EL (cell line): Measurements from ENCODE around the gene GPS1.

ENCODE experiments used
- DNase-seq: peaks from one replicate; pipeline ENCODE4 v3.0.0-alpha.2; 2016

GPS1 gene

DNA sequence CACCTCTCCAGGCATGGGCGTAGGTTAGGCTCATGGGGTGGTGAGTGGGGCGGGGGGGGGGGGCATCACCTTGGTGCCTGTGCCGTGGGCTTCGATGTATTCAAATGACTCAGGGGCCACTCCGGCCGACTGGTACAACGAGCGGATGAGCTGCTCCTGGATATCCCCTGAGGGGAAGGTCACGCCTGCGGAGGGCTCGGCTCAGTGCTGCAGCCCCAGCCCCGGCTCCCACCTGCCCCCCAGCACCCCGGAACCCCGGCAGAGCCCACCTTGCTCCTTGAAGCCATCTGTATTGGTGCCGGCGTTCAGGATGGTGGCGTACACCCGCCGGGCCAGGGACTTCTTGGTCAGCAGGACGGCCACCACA is 40.9 kb downstream of the GPS1 start:
- no peak for DNase-seq

DNA sequence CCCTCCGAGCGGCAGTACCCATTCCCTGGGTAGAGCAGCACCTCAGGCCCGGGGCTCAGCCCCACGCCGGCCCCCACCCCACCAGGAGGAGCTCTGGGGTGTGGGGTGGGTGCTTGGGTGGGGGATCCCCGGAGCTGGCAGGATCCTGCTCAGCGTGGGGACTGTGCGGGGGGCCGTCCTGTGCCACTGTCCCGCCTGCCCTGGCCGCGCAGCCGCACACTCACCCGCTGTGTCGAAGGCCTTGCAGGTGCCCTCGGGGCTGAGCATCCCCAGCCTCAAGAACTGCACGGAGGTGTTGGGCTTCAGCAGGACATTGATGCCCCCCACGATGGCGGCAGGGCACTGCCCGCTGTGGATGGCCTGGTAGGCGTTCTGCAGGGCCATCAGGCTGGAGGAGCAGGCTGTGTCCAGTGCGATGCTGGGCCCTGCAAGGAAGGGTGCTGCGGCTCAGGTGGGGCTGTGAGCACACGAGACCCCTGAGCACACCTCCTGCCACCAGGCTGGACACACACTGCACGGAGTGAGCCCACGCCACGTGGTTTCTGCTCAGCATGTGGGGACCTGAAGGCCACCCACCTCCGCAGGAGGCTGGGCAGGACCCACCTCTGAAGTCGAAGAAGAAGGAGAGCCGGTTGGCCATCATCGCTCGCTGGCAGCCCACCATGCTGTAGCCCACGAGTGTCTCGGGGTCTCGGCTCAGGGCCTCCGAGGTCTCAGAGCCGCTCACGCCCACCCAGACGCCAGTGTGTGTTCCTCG is 41.5 kb downstream of the GPS1 start:
- DNase-seq = no peak

GRCh38 chr17:82094931-82095776 is 43.5 kb downstream of the GPS1 start:
- DNase-seq = no peak

DNA sequence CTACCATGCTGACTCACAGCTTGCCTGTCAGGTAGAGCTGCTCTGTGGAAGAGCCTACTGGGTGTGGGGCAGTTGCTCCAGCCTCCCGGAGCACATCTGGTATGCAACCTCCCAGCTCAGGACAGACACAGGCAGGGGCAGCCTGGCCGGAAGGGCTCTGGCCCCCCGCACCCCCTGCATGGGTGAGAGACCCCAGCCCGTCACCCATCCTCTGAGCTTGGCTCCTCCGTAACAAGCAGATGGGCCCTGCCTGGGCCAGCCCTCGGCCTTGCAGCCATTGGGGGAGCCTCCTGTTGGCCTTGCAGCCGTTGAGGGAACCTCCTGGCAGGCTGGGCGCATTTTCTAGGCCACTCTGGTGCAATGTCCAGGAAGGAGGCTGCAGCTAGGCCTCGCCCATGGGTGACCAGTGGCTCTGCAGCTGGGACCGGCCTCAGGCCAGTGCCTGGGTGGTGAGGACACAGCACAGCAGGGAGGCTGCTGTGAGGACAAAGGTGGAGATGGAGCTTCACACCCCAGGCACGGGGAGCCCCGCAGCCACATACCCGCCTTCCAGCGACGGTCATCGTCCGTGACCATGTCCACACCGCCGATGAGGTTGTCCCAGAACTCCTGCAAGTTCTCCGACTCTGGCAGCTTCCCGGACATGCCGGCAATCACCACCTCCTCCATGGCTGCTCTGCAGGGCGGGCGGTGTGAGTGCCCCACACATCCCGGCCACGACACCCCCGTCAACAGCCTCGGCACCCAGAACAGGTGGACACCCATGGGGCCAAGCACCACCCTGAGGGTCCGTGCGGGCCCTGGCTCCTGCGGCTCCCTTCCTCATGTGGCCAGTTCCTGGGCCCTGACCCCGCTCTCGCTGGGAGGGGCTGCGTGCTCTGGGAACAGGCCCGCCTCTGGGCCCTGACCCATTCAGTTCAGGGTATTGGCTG is 44.3 kb downstream of the GPS1 start:
- no peak for DNase-seq

DNA sequence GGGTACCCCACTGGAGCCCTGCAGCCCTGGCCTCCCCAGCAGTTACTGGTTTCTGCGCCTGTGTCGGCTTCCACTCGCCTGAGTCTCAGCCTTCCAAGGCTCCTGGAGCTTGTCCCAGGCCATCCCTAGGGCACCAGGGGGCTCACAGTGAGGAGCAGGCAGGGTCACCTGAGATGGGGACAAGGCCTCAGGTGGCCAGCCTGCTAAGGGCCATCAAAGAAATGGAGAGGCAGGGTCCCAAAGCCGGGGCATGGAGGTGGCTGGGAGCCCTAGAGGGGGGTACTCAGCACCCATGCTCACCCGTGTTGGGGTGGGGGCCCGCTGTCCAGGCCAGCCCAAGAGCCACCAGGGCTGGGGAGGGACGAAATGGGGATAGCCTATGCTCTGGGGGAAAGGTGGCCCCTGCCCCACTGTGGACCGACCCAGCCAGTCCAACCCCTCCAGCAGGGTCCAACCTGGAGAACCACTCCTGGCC is 45.0 kb downstream of the GPS1 start:
- DNase-seq = no peak

DNA sequence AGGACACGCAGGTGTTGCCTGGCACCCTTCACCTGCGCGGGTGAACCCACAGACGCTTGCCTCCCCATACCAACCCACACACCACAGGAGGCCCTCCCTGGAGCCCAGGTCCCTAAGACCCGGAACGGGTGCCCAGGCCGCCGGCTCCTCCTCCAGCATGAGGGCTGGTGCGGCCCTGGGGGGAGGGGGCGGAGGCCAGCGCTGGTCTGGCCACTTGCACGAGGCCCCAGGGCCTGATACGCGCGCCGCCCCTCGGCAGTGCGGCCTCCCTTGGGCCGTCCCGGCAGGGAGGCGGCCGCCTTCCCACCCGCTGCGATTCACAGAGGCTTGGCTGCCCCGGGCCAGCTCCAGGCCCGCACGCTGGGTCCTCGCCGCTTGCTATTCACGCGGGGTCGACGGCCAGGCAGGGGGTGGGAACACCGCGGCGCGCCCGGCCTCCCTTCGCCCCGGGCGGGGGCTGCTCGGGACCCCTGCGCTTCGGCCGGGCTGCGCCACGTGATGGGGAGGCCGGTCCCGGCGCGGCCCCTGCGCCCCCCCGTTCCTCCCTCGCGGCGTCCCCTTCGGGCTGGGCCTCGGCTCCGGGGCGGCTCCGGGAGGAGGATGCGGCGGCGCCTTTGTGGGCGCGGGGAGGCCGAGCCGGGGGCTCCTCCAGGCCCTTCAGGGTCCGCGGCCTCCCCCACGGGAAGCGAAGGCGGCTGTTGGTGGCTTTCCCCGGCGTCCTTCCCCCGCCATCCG is 45.7 kb downstream of the GPS1 start:
- DNase-seq = peak; percentile 66

- DNase-seq = no peak
Measured at GRCh38 chr17:82097919-82098168, 46.1 kb downstream of the GPS1 start.

GRCh38 chr17:82098169-82098938 is 46.7 kb downstream of the GPS1 start, which contains the start of gene FASN:
Gene FASN (minus strand): TSS chr17:82098236. CDS start chr17:82096445, 1,791 bp downstream.
- peak; percentile 95 for DNase-seq

- DNase-seq = no peak
Measured at GRCh38 chr17:82098939-82099763, 47.5 kb downstream of the GPS1 start.

- no peak for DNase-seq
Measured at GRCh38 chr17:82100502-82101298, 49.0 kb downstream of the GPS1 start.

DNA sequence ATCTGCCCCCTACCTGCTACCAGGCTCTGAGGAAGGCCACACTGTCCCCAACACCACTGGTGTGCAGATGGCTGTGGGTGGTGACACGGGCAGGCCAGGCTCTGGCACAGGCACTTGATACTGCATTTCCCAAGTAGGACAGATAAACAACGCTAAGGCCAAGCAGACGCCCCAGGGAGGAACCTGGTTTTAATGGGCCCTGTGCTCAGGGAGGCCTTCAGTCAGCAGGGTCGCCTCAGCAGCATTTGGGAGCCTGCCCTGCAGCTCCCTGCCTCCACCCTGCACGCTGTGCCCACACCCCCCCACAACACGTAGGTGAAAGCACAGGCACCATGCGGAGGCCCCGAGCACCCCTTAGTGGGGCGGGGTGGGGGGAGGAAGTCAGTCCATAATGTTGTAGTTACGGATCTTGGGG is 49.6 kb downstream of the GPS1 start:
- no peak for DNase-seq

- no peak for DNase-seq
Measured at GRCh38 chr17:82101767-82102679, 50.3 kb downstream of the GPS1 start.

DNA sequence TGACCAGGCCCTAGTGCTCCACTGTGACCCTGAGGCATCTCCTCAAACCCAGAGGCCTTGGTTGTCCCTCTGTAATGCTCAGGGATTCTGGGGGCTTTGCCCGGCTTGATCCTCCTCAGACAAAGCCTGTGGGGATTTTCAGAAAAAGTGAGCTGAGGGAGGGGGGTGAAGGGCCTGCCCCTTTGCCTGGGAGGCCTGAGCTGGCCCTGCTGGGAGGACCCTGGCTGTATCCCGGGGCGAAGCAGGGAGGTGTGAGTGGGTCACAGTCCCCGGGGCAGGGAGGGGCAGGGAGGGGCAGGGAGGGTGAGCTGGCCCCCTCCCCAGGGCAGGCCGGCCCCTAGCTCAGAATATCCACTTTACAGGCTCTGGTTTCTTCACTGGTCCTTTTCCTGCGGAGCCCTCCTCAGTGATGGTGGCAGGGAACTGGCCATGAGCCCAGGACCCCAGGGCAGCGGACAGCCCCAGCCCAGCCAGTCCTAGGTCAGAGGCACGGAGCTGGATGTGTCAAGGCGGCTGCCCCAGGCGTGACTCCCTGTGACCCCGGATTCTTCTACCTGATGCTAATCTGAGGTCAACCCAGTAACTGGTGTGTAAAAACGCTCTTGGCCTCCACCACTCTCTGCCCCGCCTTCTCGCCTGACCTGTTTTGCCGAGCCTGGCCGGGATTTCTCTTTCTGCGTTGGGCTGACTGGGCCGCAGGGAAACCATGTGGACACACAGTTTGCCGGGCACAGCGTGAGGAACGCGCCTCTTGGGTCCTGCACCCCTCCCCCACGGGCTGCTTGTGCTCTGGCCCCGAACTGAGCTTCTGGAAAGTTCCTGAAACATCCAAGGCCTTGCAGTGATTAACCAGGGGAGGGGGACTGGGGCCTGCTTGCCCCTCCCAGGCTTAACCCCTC is 52.1 kb downstream of the GPS1 start:
- DNase-seq = no peak

GRCh38 chr17:82104797-82105416 is 53.2 kb downstream of the GPS1 start:
- DNase-seq = no peak

- DNase-seq = no peak
Measured at GRCh38 chr17:82105417-82105881, 53.8 kb downstream of the GPS1 start.

- DNase-seq = peak; percentile 75
Measured at GRCh38 chr17:82105882-82106687, 54.4 kb downstream of the GPS1 start.
